ENCODE measurements around the gene TAS1R1.

DNA sequence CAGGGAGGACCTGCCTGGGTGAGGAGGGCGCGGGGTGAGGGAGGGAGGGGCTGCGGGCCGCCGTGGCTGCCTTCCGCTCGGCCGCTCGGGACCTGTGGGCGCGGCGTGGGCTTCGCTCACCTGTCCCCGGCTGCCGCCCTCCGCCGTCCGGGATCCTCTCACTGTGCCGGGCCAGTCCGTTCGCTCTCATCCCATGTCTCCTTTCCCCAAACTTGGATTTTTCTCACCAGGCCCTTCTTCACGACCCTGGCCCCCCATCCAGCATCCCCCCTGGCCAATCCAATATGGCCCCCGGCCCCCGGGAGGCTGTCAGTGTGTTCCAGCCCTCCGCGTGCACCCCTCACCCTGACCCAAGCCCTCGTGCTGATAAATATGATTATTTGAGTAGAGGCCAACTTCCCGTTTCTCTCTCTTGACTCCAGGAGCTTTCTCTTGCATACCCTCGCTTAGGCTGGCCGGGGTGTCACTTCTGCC, 25.0 kb downstream of the TAS1R1 start:
- TF ChIP-seq, protein P1, sequence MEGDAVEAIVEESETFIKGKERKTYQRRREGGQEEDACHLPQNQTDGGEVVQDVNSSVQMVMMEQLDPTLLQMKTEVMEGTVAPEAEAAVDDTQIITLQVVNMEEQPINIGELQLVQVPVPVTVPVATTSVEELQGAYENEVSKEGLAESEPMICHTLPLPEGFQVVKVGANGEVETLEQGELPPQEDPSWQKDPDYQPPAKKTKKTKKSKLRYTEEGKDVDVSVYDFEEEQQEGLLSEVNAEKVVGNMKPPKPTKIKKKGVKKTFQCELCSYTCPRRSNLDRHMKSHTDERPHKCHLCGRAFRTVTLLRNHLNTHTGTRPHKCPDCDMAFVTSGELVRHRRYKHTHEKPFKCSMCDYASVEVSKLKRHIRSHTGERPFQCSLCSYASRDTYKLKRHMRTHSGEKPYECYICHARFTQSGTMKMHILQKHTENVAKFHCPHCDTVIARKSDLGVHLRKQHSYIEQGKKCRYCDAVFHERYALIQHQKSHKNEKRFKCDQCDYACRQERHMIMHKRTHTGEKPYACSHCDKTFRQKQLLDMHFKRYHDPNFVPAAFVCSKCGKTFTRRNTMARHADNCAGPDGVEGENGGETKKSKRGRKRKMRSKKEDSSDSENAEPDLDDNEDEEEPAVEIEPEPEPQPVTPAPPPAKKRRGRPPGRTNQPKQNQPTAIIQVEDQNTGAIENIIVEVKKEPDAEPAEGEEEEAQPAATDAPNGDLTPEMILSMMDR (IDR thresholded peaks at IDR 0.05), result no peak
- TF ChIP-seq POLR2A (IDR thresholded peaks at IDR 0.05), result no peak

Measured in body of pancreas (tissue), 4 donors.